NCI-H2196 (cell line): ENCODE results near the gene SPTBN1.

Experiments used
- DNase-seq: peaks from one replicate; lab custom pipeline; 2025; ENCODE audit not compliant: unreplicated experiment; lab: John Stamatoyannopoulos, UW

The SPTBN1 gene

DNA sequence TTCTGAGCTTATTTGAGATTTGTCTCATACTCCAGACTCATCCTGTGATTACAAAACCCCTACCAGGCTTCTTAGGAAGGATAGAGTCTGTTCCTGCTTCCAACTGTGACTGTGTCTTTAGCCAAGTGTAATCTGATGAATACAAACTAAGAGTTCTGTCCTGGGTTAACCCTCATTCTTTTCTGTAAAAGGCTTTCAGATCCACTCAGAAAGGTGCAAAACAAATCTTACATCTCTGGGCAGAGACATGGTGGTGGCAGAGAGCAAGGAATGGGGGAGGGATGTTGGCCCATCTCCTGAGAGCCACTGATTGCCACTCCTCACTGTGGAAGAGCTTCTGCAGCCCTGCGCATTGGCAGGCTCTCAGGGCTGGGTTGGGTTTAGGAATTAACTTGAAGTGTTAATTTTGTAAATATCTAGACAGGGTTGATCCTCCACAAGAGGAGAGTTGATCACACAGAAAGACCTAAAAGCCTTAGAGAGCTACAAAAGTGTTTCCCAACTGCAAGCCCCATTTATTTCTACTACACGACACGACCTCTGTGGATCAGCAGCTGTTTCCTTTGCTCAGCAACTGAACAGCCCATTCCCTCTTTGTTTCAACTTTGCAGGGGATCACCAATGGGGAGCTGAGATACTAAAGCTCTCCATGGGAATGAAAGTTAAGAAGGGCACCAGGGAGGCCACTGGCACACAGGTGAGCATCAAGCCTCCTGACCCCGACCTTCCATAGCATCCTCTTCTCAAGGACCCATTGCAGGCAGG, 23.7 kb upstream of the SPTBN1 start:
- no peak for DNase-seq

DNA sequence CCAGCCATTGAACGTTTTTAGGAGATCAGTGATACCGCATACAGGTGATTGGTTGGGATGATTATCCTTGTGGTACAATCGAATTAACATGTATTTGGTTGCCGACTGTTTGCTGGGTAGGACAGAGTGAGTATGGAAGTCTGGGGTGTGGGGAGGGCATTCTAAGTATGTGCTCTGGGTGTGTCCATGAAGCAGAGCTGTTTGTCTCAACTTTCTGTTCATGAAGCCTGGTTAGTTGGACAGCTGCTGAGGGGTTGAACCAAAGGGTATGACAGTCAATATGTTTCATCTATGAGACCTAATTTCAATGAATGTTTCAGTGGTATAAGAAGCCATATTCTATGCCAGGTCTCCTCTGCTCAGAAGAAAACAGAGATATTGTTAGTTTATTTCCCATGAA, 21.9 kb upstream of the SPTBN1 start:
- no peak for DNase-seq

DNA sequence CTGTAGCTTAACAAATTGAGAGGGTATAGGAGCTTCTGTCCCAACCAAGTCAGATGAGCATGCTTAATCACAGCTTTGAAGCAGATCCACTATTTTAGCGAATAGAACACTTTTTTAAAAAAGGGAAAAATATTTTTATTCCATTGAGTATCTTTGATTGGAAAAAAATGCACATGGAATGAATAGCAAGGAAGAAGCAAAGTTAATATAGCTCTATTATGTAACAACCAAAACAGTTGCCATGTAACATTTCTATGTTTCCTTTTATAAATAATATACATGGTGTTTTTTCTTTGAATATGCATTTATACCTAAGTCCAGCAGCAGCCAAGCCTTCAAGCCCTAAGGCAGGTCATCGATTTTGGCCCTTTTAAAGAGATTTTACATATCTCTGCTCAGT, 21.4 kb upstream of the SPTBN1 start:
- no peak for DNase-seq

DNA sequence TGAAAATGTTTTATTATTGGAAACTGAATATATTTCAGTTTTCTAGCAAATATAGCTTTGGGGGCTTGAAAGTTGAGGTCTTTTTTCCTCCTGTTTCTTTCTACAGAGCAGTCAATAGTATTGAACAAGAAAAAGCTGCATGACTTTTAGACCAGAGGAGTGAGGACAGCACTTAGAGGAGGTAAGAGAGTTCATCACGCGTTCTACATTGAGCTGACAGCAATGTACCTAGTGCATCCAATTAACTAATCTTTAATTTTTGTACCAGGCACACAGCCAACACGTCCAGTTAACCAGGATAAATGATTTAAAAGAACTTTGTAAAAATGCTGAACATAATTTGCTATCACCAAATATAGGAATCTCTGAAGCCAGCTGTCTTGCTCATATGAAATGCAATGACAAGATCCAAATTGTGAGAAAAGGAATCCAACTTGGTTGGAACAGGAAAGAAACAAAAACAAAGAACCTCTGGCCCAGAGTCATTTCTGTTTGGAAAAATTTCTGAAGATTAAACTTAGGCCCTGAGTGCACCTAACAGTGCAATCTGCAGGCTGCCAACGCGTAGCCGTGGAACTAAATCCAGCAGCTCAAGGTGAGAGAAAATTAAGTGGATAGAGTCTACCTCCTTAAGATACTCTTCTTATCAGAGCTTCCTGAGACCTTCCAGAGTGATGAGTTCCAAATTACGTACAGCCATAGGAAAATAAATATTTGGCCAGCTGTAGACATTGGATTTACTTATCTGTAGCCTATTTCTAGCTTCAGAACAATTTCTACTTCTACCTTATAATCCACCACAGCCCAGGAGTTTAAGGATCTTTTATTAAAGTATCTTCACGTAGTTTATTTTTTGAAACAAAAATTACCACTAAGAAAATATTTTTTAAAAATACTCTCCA, 20.6 kb upstream of the SPTBN1 start:
- no peak for DNase-seq

DNA sequence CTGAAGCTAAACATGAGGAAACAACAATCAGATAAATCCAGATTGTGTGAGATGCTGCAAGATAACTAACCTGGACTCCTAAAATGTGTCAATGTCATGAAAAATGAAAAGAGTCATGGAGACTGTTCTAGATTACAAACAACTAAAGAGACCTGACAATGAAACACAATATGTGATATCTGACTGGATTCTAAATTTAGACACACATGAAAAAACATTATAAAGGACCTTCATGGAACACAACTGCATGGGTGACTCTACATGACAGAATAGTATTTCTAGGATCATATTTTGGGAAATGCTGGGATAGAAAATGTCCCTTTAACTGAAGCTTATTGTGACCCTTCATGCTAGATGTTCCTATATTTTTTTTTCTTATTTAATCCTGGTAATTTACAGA, 18.5 kb upstream of the SPTBN1 start:
- DNase-seq, result no peak

DNA sequence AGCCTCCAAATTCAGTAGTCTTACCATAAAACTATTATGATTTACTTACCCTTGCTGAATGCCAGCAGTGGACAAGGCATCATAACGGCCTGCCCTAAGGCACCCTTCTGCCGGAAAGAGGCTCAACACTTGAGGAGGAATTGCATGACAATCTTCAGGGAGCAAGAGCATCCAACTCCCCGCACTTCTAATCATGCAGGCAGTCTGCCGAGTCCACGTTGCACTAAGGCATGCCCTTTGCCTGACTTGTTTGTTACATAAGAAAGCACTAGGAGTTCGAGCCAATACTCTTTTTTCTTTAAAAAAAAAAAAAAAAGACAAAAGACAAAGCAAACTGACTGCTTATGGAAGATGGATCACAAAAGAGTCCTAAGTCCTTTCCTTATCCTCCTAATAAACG, 17.9 kb upstream of the SPTBN1 start:
- DNase-seq, result no peak

DNA sequence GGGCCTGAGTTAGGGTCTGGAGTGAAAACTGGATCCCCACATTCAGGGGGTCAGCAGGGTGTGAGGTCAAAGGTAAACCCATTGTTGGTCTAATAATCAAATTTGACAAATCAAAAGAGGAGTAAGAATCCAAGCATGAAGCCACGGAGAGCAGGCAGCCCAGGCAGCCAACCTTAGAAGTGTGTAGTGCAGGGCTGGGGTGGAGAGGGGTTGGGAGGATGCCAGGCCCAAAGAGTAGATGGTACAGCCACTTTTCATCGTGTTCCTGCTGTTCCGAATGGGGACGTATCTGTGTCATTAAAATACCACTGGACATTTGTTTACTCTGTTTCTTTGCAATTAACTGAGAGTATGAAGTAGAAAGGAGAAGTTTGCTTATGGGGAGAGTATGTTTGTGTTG, 16.5 kb upstream of the SPTBN1 start:
- no peak for DNase-seq

DNA sequence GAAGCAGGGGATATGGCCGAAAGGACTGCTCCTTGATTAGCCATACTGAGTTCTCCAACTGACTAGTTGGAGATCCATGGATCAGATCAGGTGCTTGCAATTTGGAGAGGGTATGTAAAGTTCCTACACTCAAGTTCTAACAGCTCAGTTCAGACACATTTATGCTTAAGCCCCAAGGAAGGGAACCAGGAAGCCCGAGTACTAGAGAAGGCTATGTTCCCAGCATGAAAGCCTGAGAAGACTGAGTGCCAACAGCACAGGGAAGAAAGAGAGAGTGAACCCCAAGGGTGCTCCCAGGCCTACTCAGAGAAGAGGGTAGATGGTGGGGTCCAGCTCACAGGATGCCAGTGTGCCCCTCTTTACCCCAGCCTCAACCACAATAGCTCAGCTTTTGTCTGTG, 16.1 kb upstream of the SPTBN1 start:
- DNase-seq, result no peak

DNA sequence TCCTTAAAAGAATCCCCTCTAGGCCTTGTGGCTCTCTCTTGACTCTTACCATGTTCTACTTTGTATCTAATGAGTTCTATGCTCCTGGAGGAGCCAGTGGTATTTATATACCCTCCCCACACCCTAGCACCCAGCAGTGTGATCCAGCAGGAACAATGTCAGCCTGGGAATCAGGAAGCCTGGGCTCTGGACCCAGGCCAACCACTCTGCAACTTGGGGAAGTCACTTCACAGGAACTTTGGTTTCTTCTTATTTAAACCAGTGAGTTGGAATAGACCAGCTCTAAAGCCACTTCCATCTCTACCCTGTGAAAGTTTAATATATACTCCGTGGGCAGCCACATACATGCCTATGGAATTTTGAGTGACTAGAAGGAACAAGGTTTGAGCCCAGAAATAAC, 11.6 kb upstream of the SPTBN1 start:
- no peak for DNase-seq

DNA sequence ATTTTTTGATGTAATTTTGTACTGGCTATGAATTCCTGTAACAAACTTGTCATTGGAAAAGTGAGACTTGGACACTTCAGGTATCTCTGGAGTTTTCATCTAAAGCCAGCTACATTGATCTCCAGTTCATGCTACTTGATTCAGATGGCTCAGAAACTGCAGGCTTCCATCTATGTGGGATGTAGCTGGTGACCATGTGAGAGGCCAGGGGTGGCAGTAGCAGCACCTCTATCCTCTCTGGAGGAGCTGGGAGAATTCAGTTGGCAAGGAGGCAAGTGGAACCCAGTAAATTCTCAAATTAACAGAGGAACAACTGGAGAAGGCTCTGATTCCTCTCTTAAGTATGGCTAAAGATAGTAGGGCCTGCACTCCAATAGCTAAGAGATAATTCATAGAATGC, 10.0 kb upstream of the SPTBN1 start:
- DNase-seq, result no peak

DNA sequence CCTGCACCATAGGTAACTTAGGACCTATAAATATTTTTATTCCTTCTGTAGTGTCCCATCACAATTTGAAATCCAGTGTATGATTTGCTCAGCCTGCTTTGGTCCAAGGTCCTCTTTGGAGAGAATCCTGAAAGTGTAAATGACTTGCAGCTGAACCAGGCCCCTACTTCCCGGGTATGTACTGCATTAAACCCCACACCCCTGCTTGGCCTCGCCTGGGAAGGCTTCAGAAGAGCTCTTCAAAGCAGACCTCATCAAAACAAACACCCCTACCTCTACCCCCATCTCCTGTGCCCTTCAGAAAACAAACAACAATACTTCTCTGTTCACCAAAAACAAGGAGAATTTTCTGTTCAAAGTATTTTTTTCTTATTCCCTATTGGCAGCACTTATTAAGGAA, 9.5 kb upstream of the SPTBN1 start:
- DNase-seq, result no peak

DNA sequence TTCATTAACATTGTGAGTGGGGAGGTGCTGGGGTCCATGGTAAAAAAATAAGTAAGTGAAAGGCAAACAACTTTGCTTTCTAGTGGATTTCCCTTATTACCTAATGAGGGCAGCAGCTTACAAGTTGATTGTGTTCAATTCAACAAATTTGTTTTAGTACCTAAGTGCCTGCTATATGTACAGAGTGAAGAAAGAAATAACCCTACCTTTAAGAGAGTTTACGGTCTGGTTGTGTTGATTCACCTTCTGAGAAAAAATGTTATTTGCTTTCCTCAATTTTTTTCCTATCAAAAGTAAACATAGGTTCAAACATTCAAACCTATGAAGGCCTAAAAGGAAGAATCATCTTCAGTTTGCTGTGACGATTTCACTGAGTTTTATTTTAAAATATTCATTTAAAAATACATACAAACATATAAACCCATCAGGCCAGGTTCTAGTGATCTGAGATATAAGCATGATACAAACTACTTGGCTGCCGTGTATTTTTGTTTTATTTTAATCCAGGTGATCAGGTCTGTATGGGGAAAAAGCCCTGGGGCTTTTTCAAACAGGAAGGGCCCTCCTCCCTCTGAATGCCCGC, 1.5 kb upstream of the SPTBN1 start:
- DNase-seq, result no peak

DNA sequence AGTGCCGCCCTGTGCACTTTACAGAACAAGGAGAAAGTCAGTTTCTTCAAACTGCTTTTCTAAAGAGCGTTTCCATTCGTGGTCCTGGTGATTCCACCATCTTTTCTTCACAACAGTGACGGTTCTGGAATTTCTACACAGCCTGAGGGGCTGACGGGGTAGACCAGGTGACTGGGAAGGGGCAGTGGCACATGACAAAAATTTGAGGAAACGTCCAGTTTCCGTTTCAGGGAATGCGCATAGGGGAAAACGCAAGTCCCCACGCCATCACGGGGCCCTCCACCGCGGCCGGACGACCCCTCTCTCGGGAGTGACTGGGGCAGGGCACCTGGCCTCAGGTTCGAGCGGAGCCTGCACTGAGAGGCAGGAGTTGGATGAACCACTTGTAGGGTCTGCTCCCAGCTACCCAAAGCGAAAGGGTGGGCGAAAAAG, 980 bp upstream of the SPTBN1 start:
- no peak for DNase-seq

DNA sequence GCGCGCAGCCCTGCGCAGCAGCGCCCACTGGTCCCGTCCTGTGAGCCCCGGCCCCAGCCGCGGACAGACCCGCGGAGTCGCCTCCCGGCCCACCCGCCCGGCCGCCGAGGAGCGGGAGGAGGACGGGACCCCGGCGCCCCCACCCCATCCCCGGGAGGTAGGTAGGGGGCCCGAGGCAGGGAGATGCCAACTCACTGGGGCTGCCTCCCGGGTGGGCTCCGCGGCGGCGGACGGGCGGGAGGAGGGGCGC, 160 bp downstream of the SPTBN1 start:
- no peak for DNase-seq

DNA sequence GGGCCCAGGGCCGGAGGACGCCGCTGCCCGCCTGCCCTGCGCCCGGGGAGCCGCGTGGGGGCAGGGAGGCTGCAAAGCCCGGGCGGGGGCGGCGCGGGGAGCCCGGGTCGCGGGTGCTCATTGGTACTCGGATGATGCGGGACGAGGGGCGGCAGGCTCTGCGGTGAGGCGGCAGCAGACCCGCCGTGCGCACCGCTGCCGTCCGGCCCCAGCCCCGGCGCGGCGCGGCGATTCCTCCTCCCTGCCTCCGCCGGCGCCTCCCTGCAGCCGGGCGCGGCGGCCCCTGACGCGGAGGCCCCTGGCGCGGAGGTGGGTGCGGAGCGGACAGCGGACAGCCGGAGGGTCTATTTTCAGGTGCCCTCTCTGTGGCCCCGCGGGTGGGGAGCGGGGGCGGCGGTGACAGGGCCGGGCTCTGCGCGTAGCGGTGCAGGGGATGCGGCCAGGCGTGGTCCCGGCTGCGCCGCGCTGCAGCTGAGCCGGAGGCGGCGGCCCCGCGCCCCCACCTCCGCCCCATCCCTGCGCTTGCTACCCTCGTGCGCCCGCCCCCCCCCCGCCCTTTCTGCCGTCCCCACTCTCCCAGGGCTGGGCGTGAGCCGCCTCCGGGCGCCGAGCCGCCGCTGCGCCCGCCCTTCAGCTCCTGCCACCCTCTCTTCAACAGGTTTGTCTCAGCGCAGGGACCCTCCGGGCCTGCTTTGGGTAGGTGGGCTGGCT, 640 bp downstream of the SPTBN1 start:
- DNase-seq, result no peak

DNA sequence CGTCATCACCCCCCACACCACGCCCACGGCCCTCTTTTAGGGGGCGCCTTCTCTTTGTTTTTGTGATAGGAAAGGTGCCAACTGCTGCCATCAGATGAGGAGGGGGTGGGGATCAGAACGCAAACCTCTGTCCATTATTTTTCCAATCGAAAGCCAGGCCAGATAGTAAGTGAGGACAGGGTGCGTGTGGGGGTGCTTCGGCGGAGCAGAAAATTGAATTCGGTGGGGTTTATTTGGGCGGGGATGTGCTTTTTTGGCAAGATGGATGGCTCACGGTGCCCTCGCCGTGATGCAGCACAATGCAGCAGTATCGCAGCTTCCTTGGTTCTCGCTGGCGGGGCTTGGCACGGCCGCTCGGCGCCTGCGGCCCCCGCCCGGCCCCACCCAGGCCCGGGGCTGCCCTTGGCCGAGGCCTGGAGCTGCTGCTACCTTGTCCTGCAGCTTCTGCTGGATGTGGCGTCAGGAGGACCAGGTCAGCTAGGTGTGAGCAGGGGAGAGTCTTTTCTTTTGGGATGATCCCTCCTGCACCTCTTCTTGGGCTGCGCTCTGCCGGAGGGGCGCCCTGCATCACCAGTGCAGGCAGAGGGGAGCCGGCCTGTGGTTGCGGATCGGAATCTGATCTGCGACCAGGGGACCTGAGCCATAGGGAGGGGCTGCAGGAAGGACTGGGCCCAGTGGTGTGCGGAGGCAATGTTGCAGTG, 1.3 kb downstream of the SPTBN1 start:
- no peak for DNase-seq

DNA sequence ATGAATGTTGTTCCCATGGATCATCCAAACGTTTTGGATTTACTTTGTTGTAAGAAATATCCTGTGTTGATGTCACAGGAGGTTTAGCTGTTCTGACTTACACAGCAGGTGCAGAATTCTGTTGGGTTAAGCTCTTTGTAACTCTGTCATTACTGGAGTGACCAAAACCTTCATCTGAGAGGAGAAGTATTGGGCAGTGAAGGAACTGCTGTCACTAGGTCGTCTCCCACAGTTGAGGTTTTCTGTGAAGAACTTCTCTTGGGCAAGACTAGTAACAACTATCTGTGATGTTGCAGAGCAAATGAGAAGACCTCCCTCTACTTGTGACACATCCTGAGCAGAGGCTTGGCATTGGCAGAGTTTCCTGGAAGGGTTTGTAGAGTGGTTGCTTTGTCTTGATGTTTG, 2.9 kb downstream of the SPTBN1 start:
- no peak for DNase-seq

DNA sequence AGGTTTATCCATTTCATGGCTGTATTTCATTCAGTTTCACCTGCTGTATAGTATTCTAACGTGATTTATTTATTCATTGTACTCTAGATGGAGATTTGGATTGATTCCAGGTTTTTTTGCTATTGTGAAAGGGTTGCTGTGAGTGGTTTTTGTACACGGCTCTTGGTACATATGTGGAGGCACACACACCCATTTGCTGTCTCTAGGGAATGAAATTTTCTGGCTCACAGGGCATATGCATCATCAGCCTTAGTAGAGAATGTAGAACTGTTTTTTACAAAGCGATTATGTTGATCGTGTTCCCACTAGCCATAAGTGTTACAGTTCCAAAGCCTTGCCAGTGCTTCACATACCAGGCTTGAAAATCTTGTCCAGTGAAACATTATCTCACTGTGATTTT, 5.1 kb downstream of the SPTBN1 start:
- no peak for DNase-seq

DNA sequence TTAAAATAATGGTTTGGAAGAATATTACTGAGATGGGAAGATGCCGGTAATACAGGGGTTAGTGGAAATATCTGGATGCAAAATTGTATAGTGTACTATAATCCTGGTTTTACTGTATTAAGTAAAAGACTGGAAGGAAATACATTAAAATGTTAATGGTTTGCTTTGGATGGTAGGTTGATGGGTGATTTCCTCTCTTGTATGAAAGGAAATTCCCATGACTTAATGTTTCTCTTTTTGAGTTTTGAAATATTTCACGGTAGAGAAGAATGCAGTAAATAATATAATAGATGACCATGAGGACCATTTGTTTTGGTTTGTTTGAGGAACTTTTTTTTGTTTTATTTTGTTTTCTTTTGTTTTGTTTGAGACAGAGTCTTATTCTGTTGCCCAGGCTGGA, 8.2 kb downstream of the SPTBN1 start:
- no peak for DNase-seq

DNA sequence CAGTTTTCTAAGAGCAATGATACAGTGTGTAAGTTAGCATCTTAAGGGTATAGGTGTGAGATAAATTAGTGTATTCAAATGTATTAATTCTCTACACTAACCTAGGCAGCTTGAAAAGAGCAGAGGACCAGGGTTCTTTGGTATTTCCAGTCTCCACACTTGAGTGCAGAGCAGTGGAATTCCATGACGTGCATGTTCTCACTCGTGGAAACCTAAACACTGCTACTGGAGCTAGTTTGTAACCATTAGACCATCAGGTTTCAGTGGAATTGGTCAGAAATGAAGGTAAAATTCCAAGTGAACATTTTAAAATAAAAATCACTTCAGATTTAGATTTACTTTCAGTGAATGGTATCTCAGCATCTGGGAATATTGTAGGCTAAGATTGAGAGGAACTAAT, 9.0 kb downstream of the SPTBN1 start:
- DNase-seq, result no peak

DNA sequence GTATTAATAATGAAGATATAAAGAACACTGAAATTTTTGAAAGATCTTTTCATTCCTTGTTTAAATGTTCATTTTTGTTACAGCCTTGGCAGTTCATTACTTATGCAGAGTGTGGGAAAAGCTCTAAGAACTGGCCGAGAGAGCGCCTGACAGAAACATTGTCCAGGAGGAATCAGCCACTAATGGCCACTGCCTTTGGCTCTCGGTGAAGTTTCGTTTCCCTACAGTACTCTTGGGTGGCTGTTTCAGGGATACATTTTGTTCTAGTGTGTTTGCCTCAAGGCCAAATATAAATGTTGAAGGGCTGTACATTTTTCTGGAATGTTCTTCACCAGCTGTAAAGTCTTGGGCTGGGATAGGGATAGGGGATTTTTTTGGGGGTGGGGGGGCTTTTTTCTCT, 10.7 kb downstream of the SPTBN1 start:
- DNase-seq, result no peak
